ENCODE measurements around the gene CUX1.
"Not testable (repeated sequence)": the region's sequence is repeated elsewhere in the genome, so short reads cannot be mapped to it uniquely, and the experiment has no call there.

The CUX1 gene

GRCh38 chr7:102296514-102296913 lies 479.1 kb downstream of the CUX1 start:
- no peak for DNase-seq

GRCh38 chr7:102297487-102298218 lies 480.2 kb downstream of the CUX1 start:
- no peak for DNase-seq

GRCh38 chr7:102300643-102301221 lies 483.3 kb downstream of the CUX1 start:
- DNase-seq = no peak

GRCh38 chr7:102301367-102301766 lies 483.9 kb downstream of the CUX1 start:
- DNase-seq = not testable (repeated sequence)

- no peak for DNase-seq
Observed at GRCh38 chr7:102302025-102302424, 484.6 kb downstream of the CUX1 start.

GRCh38 chr7:102303669-102304422 lies 486.4 kb downstream of the CUX1 start:
- no peak for DNase-seq

GRCh38 chr7:102304668-102305067 lies 487.2 kb downstream of the CUX1 start:
- DNase-seq = no peak

GRCh38 chr7:102305414-102306268 lies 488.2 kb downstream of the CUX1 start:
- no peak for DNase-seq

- DNase-seq = peak; percentile 47
Observed at GRCh38 chr7:102306916-102307677, 489.7 kb downstream of the CUX1 start.

GRCh38 chr7:102310414-102310815 lies 493.0 kb downstream of the CUX1 start:
- DNase-seq = peak; percentile 28

GRCh38 chr7:102312317-102312716 lies 494.9 kb downstream of the CUX1 start:
- no peak for DNase-seq

GRCh38 chr7:102313997-102314780 lies 496.8 kb downstream of the CUX1 start:
- DNase-seq = no peak

- no peak for DNase-seq
Observed at GRCh38 chr7:102317231-102318059, 500.0 kb downstream of the CUX1 start.

GRCh38 chr7:102318482-102318971 lies 501.1 kb downstream of the CUX1 start:
- DNase-seq = no peak

- DNase-seq = no peak
Observed at GRCh38 chr7:102319671-102320070, 502.2 kb downstream of the CUX1 start.

GRCh38 chr7:102320181-102320580 lies 502.8 kb downstream of the CUX1 start:
- no peak for DNase-seq

GRCh38 chr7:102320601-102321350 lies 503.4 kb downstream of the CUX1 start:
- no peak for DNase-seq

- DNase-seq = no peak
Observed at GRCh38 chr7:102321351-102322201, 504.1 kb downstream of the CUX1 start.

Measured in midbrain (tissue), 1 donor.